ENCODE data around the gene AP3B1. TPM values are rescaled to one million over a fixed set of nuclear protein-coding genes. Genes with fewer than 3 reads are reported as not detected.
"Not testable (repeated sequence)": the region's sequence is repeated elsewhere in the genome, so short reads cannot be mapped to it uniquely, and the experiment has no call there.

The AP3B1 gene
- total RNA-seq, 1 experiment from 2014 or later = 45.3 TPM

GRCh38 chr5:78076351-78076750, 218.1 kb downstream of the AP3B1 start:
- no peak for DNase-seq (ENCODE audit: low spot score)
- Histone ChIP-seq H3K36me3 (ENCODE audit: insufficient read depth, low read length, poor library complexity, severe bottlenecking) (no peaks in the 10 kb centered on the region), H3K4me3 (ENCODE audit: low read depth, low read length, poor library complexity, severe bottlenecking) (no peak overlapping the region), H3K27me3 (replicated peaks; ENCODE audit: insufficient read depth, low read depth, low read length, poor library complexity) (no peaks in the 10 kb centered on the region), H3K4me1 (ENCODE audit: insufficient read depth, low read length, poor library complexity, severe bottlenecking) (no peaks in the 10 kb centered on the region), H3K9me3 (ENCODE audit: low read depth, low read length, poor library complexity, severe bottlenecking) (no peaks in the 10 kb centered on the region), H3K27ac (ENCODE audit: low read depth, low read length, poor library complexity, severe bottlenecking) (no peak overlapping the region)
- TF ChIP-seq EZH2 (IDR thresholded peaks at IDR 0.05; ENCODE audit: borderline replicate concordance, low read depth, low read length, poor library complexity, severe bottlenecking) = no peak
- POLR2A ChIA-PET (ENCODE audit: low non-redundant PET) = no interaction called here
- CTCF ChIA-PET = no interaction called here
- BruUV-seq (replicated peaks) = no TSS peak
- intact Hi-C loops (cut with micrococcal nuclease; ENCODE audit: unreplicated experiment) = no loop called here

GRCh38 chr5:78075301-78075700, 219.2 kb downstream of the AP3B1 start:
- Histone ChIP-seq H3K27me3 (replicated peaks; ENCODE audit: insufficient read depth, low read depth, low read length, poor library complexity) (no peaks in the 10 kb centered on the region), H3K36me3 (ENCODE audit: insufficient read depth, low read length, poor library complexity, severe bottlenecking) (no peaks in the 10 kb centered on the region), H3K4me1 (ENCODE audit: insufficient read depth, low read length, poor library complexity, severe bottlenecking) (no peaks in the 10 kb centered on the region), H3K4me3 (ENCODE audit: low read depth, low read length, poor library complexity, severe bottlenecking) (no peak overlapping the region), H3K9me3 (ENCODE audit: low read depth, low read length, poor library complexity, severe bottlenecking) (no peaks in the 10 kb centered on the region), H3K27ac (ENCODE audit: low read depth, low read length, poor library complexity, severe bottlenecking) (no peak overlapping the region)
- intact Hi-C loops (cut with micrococcal nuclease; ENCODE audit: unreplicated experiment) = no loop called here
- no peak for DNase-seq (ENCODE audit: low spot score)
- ChIA-PET CTCF (no interaction called here), POLR2A (ENCODE audit: low non-redundant PET) (no interaction called here)
- TF ChIP-seq CTCF (conservative IDR thresholded peaks at IDR 0.05; ENCODE audit: low read depth, low read length) (no peak), EZH2 (IDR thresholded peaks at IDR 0.05; ENCODE audit: borderline replicate concordance, low read depth, low read length, poor library complexity, severe bottlenecking) (no peak)
- no TSS peak for BruUV-seq (replicated peaks)

- H3K27ac ChIP-seq (ENCODE audit: low read depth, low read length, poor library complexity, severe bottlenecking); H3K4me3 ChIP-seq (ENCODE audit: low read depth, low read length, poor library complexity, severe bottlenecking); H3K4me1 ChIP-seq (ENCODE audit: insufficient read depth, low read length, poor library complexity, severe bottlenecking); H3K9me3 ChIP-seq (ENCODE audit: low read depth, low read length, poor library complexity, severe bottlenecking); H3K36me3 ChIP-seq (ENCODE audit: insufficient read depth, low read length, poor library complexity, severe bottlenecking); POLR2A ChIA-PET (ENCODE audit: low non-redundant PET); CTCF ChIA-PET; H3K27me3 ChIP-seq (replicated peaks; ENCODE audit: insufficient read depth, low read depth, low read length, poor library complexity); BruUV-seq (replicated peaks); DNase-seq (ENCODE audit: low spot score); intact Hi-C loops (cut with micrococcal nuclease; ENCODE audit: unreplicated experiment): not testable (repeated sequence)
These were observed 223.8 kb downstream of the AP3B1 start for GRCh38 chr5:78070691-78071090.

GRCh38 chr5:78067581-78067980, 226.9 kb downstream of the AP3B1 start:
- BruUV-seq (replicated peaks); POLR2A ChIA-PET (ENCODE audit: low non-redundant PET); H3K27ac ChIP-seq (ENCODE audit: low read depth, low read length, poor library complexity, severe bottlenecking); H3K4me3 ChIP-seq (ENCODE audit: low read depth, low read length, poor library complexity, severe bottlenecking); DNase-seq (ENCODE audit: low spot score); H3K36me3 ChIP-seq (ENCODE audit: insufficient read depth, low read length, poor library complexity, severe bottlenecking); intact Hi-C loops (cut with micrococcal nuclease; ENCODE audit: unreplicated experiment); H3K9me3 ChIP-seq (ENCODE audit: low read depth, low read length, poor library complexity, severe bottlenecking); CTCF ChIA-PET; H3K4me1 ChIP-seq (ENCODE audit: insufficient read depth, low read length, poor library complexity, severe bottlenecking); H3K27me3 ChIP-seq (replicated peaks; ENCODE audit: insufficient read depth, low read depth, low read length, poor library complexity): not testable (repeated sequence)

GRCh38 chr5:78066722-78067121, 227.8 kb downstream of the AP3B1 start:
- H3K4me3 ChIP-seq (ENCODE audit: low read depth, low read length, poor library complexity, severe bottlenecking); POLR2A ChIA-PET (ENCODE audit: low non-redundant PET); H3K9me3 ChIP-seq (ENCODE audit: low read depth, low read length, poor library complexity, severe bottlenecking); CTCF ChIA-PET; H3K4me1 ChIP-seq (ENCODE audit: insufficient read depth, low read length, poor library complexity, severe bottlenecking); BruUV-seq (replicated peaks); H3K27me3 ChIP-seq (replicated peaks; ENCODE audit: insufficient read depth, low read depth, low read length, poor library complexity); intact Hi-C loops (cut with micrococcal nuclease; ENCODE audit: unreplicated experiment); DNase-seq (ENCODE audit: low spot score); H3K36me3 ChIP-seq (ENCODE audit: insufficient read depth, low read length, poor library complexity, severe bottlenecking); H3K27ac ChIP-seq (ENCODE audit: low read depth, low read length, poor library complexity, severe bottlenecking): not testable (repeated sequence)
